Fibroblast of villous mesenchyme (primary cell): Measurements from ENCODE around the gene MYO1G. TPM values are rescaled to one million over a fixed set of nuclear protein-coding genes. Genes with fewer than 3 reads are reported as not detected.
"Not testable (repeated sequence)": the region's sequence is repeated elsewhere in the genome, so short reads cannot be mapped to it uniquely, and the experiment has no call there.

Source experiments
- DNase-seq: peaks from one replicate; pipeline ENCODE4 v3.0.0-alpha.2; 2010; ENCODE audit warnings: low read depth
- H3K4me3 ChIP-seq: 2 replicates; pipeline ENCODE4 v1.5.1; 2011; ENCODE audit warnings: low read depth, mild to moderate bottlenecking, low read length
- total RNA-seq: library from RNA; depleted of rRNA; stranded (reverse); fragments of >200 nt; gene quantifications from 2 replicates; pipeline ENCODE4 v1.2.3, GENCODE V29; 2012
- TF ChIP-seq, protein P1 (sequence below): IDR thresholded peaks from 2 replicates; pipeline ENCODE4 v1.5.1; 2012; ENCODE audit warnings: low read depth, mild to moderate bottlenecking, low read length; ENCODE audit not compliant: insufficient read depth

The MYO1G gene
- total RNA-seq, 1 donor = under 0.01 TPM

DNA sequence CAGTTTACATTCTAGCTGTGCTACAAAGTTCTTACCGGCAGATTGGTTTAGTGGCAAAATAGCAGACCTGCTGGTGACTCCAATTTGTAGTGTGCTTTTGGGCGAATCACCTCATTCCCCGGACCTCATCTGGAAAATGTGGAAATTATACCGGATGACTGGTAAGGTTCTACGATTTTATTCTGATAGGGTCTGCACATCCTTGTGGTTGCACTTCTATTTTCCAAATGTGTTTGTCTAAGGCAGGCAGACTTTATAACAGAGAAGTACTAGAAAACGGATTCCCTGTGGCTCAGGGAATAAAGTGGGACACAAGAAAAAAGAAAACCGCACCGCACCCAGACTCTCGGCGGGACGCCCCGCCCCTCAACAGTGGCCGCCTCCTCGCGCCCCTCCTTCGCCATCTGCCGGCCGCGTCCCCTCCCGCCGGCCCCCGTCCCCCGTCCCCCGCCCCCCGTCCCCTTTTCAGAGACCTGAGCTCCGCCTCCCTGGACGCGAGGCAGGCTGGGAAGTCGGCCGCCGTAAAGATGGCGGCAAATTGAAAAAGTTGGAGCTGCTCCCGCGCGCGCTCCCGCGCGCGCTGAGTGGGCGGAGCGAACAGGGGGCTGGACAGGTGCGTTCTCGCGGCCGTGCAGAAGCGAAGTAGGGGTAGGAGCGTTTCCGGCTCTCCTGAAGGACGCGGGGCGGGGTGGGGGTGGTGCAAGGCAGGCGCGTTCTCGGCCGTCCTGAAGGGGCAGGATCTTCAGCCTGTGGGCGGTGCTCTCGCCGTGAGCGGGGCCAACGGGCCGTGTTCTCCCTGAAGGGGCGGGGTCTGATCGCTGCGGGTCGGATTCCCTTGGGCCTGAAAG, 20.7 kb upstream of the MYO1G start:
- H3K4me3 ChIP-seq = peak overlapping the region; percentile 64
- DNase-seq = peak; percentile 99
- TF ChIP-seq, protein P1, sequence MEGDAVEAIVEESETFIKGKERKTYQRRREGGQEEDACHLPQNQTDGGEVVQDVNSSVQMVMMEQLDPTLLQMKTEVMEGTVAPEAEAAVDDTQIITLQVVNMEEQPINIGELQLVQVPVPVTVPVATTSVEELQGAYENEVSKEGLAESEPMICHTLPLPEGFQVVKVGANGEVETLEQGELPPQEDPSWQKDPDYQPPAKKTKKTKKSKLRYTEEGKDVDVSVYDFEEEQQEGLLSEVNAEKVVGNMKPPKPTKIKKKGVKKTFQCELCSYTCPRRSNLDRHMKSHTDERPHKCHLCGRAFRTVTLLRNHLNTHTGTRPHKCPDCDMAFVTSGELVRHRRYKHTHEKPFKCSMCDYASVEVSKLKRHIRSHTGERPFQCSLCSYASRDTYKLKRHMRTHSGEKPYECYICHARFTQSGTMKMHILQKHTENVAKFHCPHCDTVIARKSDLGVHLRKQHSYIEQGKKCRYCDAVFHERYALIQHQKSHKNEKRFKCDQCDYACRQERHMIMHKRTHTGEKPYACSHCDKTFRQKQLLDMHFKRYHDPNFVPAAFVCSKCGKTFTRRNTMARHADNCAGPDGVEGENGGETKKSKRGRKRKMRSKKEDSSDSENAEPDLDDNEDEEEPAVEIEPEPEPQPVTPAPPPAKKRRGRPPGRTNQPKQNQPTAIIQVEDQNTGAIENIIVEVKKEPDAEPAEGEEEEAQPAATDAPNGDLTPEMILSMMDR = peak; percentile 3

DNA sequence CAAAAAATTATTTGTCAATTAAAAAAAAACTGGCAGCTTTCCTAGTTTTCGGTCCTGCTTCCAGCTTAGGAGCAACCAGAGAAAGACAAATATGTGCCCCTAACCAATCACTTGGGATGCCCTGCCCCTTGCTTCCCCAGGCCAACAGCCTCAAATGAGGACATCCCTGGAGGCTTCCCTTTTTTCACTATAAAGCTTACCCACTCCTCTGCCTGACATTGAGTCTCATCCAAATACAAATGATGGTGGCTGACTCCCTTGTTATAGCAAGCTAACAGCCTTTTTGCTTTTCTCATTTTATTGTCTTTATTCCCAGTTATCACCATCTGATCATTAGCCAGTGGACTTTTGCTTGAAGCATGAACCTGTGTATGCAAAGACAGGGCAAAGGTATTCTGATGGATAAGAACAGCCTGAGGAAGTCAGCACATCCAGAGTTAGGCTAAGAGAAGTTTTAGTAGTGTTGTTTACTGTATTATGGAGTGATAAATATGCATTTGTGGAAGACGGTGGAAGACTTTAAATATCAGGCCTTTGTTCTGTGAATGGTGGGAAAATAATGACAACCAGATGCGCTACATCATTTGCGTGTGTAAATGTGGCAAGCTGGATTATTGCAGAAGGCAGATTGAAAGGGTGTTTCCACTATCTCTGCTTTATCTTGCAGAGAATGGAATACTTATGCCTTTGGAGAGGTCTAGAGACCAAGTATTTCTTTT, 19.5 kb upstream of the MYO1G start:
- no peak overlapping the region for H3K4me3 ChIP-seq
- DNase-seq = no peak
- TF ChIP-seq, protein P1 = no peak

DNA sequence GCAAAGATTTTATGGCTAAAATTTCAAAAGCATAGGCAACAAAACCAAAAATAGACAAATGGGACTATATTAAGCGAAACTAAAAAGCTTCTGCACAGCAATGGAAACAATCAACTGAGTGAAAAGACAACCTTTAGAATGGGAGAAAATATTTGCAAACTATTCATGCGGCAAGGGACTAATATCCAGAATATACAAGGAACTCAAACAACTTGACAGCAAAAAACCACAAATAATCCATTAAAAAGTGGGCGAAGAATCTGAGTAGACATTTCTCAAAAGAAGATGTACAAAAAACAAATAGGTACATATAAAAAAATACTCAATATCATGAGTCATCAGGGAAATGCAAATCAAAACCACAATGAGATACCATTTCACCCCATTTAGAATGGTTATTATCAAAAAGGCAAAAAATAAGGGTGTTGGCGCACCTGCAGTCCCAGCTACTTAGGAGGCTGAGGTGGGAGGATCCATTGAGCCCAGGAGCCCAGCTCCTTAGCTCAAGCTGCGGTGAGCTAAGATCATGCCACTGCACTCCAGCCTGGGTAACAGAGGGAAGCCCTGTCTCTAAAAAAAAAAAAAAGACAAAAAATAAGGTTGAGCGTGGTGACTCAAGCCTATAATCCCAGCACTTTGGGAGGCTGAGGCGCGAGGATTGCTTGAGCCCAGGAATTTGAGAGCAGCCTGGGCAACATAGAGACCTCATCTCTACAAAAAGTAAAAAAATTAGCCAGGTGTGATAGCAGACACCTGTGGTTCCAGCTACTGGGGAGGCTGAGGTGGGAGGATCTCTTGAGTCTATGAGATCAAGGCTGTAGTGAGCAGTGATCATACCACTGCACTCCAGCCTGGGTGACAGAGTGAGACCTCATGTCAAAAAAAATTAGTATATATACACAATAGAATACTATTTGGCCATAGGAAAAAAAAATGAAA, 17.0 kb upstream of the MYO1G start:
- no peak for DNase-seq
- H3K4me3 ChIP-seq = no peak overlapping the region
- TF ChIP-seq, protein P1 = no peak

DNA sequence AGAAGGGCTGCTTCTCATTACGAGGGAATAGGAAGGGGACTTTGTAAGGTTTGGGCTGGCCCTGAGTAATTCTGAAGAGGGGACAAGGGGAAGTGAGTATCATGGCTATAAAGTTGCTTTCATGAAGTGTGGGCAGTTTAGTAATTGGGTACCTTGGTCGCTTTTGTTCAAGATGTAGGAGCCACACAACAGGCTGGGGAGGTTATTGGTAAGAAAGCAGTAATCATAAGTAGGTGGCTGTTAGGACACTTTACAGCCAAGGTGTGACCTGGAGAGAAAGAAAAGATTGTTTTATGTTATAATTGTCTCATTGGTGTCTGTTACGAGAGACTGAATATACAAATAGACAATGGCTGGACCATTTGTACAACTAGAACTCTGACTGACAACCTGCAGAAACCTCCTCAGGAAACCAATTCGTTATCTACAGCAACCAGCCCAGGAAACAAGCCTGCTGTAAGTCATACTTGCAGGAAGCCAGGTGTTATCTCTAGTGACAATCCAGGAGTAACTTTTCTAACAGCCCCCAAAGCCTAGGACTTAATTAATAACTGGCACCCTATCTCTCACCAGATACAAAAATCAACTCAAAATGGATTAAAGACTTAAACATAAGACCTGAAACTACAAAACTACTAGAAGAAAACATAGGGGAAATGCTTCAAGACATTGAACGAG, 16.2 kb upstream of the MYO1G start:
- no peak for DNase-seq
- TF ChIP-seq, protein P1 = no peak
- no peak overlapping the region for H3K4me3 ChIP-seq

DNA sequence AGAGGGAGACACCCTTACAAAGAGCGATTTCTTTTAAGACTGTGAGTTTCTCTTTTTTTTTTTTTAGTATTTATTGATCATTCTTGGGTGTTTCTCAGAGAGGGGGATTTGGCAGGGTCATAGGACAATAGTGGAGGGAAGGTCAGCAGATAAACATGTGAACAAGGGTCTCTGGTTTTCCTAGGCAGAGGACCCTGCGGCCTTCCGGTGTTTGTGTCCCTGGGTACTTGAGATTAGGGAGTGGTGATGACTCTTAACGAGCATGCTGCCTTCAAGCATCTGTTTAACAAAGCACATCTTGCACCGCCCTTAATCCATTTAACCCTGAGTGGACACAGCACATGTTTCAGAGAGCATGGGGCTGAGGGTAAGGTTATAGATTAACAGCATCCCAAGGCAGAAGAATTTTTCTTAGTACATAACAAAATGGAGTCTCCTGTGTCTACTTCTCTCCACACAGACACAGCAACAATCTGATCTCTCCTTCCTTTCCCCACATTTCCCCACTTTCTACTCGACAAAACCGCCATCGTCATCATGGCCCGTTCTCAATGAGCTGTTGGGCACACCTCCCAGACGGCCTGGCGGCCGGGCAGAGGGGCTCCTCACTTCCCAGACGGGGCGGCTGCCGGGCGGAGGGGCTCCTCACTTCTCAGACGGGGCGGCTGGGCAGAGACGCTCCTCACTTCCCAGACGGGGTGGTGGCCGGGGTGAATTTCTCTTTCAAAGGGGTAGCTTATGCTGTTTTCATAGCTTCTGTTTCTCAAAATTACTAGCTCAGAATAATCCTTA, 13.4 kb upstream of the MYO1G start:
- not testable (repeated sequence) for DNase-seq, H3K4me3 ChIP-seq

DNA sequence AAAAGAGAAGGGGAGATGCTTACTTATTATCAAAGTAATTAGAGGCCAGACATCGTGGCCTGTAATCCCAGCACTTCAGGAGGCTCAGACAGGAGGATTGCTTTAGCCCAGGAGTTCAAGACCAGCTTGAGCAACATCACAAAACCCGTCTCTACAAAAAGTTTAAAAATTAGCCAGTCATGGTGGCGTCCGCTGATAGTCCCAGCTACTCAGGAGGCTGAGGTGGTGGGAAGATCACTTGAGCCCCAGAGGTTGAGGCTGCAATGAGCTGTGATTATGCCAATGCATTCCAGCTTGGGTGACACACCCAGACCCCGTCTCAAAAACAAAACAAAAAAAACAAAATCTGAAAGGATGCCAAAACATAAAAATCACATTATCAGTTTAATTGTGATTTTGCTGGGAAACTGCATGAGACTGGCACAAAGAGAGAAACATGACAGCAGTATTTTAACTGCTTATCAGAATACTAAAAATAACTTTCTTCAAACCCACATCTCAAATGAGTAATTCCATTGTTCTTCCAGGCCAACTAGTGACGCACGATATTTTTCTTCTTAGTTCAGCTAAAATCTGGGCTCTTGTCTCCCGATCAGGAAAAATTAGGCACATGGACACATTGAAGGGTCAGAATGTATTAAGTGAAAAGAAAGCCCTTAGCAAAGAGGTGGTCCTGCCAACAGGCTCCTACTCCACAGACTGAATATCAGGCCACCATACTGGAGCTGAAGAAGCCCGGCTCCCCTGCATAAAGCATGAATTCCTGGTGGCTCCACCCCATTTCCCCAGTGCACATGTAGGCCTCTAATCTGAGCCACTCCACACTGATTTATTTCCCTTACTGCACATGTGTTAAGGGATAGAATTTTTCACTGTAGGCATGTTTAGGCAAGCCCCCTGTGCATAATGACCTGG, 11.6 kb upstream of the MYO1G start:
- TF ChIP-seq, protein P1 = no peak
- H3K4me3 ChIP-seq = no peak overlapping the region
- DNase-seq = peak; percentile 7
